OCI-LY7 (cell line): ENCODE results near the gene TBC1D5. TPM values are rescaled to one million over a fixed set of nuclear protein-coding genes. Genes with fewer than 3 reads are reported as not detected.
"Not testable (repeated sequence)": the region's sequence is repeated elsewhere in the genome, so short reads cannot be mapped to it uniquely, and the experiment has no call there.

Experiments
- BruUV-seq: library from RNA; stranded (reverse); fragments of 400-500 nt; replicated peaks from 2 replicates; lab custom pipeline; 2021; lab: Mats Ljungman, UMichigan
- CTCF ChIA-PET: fragments of 300-600 bp; sonication (Branson Sonifier 250); formaldehyde crosslinking; loops from one replicate; lab custom pipeline; 2022; ENCODE audit warnings: antibody characterized with exemption; ENCODE audit not compliant: unreplicated experiment; lab: Charles Lee
- POLR2A ChIA-PET: fragments of 300-600 bp; sonication (Branson Sonifier 250); formaldehyde crosslinking; loops from one replicate; lab custom pipeline; 2022; ENCODE audit warnings: antibody characterized with exemption; lab: Charles Lee
- DNase-seq: peaks from one replicate; pipeline ENCODE4 v3.0.0-alpha.2; 2015; ENCODE audit warnings: low spot score
- H2AFZ ChIP-seq: fragments of 200-600 bp; sonication (generic), shearing (Covaris generic); 2 replicates; pipeline ENCODE4 v1.6.1; 2014; ENCODE audit warnings: mild to moderate bottlenecking, antibody characterized with exemption, low read length, moderate library complexity
- H3K27ac ChIP-seq: fragments of 200-600 bp; sonication (generic); 2 replicates; pipeline ENCODE4 v1.5.1; 2014; ENCODE audit warnings: mixed run types, low read depth, mild to moderate bottlenecking, moderate library complexity, low read length, inconsistent platforms; ENCODE audit not compliant: poor library complexity, severe bottlenecking
- H3K36me3 ChIP-seq: fragments of 200-600 bp; sonication (generic); 2 replicates; pipeline ENCODE4 v1.6.1; 2014; ENCODE audit warnings: mild to moderate bottlenecking, antibody characterized with exemption, low read length, moderate library complexity, mixed read lengths; ENCODE audit not compliant: insufficient read depth
- H3K4me1 ChIP-seq: fragments of 200-600 bp; sonication (generic); 2 replicates; pipeline ENCODE4 v1.5.1; 2014; ENCODE audit warnings: mild to moderate bottlenecking, low read length; ENCODE audit not compliant: insufficient read depth, poor library complexity, severe bottlenecking
- H3K4me2 ChIP-seq: fragments of 200-600 bp; sonication (generic); 2 replicates; pipeline ENCODE4 v1.6.1; 2014; ENCODE audit warnings: mild to moderate bottlenecking, low read length
- H3K4me3 ChIP-seq: fragments of 200-600 bp; sonication (generic); 2 replicates; pipeline ENCODE4 v1.5.1; 2014; ENCODE audit warnings: mild to moderate bottlenecking, low read depth, low read length; ENCODE audit not compliant: poor library complexity, severe bottlenecking
- H3K79me2 ChIP-seq: fragments of 200-600 bp; sonication (generic); 2 replicates; pipeline ENCODE4 v1.6.1; 2016; ENCODE audit warnings: low read depth, mild to moderate bottlenecking, low read length, moderate library complexity, mixed read lengths; ENCODE audit not compliant: insufficient read depth
- H3K9me2 ChIP-seq: fragments of 200-600 bp; sonication (generic); 2 replicates; pipeline ENCODE4 v1.6.1; 2016; ENCODE audit warnings: mild to moderate bottlenecking, low read length, mixed read lengths; ENCODE audit not compliant: insufficient read depth
- H3K9me3 ChIP-seq: fragments of 200-600 bp; sonication (generic); 2 replicates; pipeline ENCODE4 v1.6.1; 2014; ENCODE audit warnings: mild to moderate bottlenecking, mixed run types, low read length, mixed read lengths
- H4K20me1 ChIP-seq: fragments of 200-600 bp; sonication (generic); 2 replicates; pipeline ENCODE4 v1.6.1; 2014; ENCODE audit warnings: mild to moderate bottlenecking, antibody characterized with exemption, low read length, moderate library complexity, mixed read lengths; ENCODE audit not compliant: insufficient read depth
- EZH2phosphoT487 ChIP-seq: fragments of 200-600 bp; sonication (generic); IDR thresholded peaks from 2 replicates; pipeline ENCODE4 v1.6.1; 2018; ENCODE audit warnings: low read depth, borderline replicate concordance, mild to moderate bottlenecking, mixed run types, antibody characterized with exemption, low read length, moderate library complexity, mixed read lengths
- intact Hi-C: fragments of 100-400 bp; cut with micrococcal nuclease; formaldehyde crosslinking; loops from one replicate; pipeline ENCODE4 v1.10.0; 2022; ENCODE audit not compliant: unreplicated experiment
- total RNA-seq, 2 experiments: library from RNA; depleted of rRNA in 1 of 2; stranded (reverse); fragments of >200 nt in 1 of 2; shearing (Covaris generic) in 1 of 2; gene quantifications; 2 replicates each; pipeline ENCODE4 v1.2.3, GENCODE V29; 2014 to 2022
- TF ChIP-seq, protein P1 (sequence below): fragments of 200-600 bp; sonication (generic); conservative IDR thresholded peaks from 2 replicates; pipeline ENCODE4 v1.5.1; 2014; ENCODE audit warnings: mild to moderate bottlenecking, antibody characterized with exemption, low read length, moderate library complexity, mixed read lengths

Gene TBC1D5
- total RNA-seq, 2 experiments from 2014 or later, result 78.5 to 82.4 TPM

DNA sequence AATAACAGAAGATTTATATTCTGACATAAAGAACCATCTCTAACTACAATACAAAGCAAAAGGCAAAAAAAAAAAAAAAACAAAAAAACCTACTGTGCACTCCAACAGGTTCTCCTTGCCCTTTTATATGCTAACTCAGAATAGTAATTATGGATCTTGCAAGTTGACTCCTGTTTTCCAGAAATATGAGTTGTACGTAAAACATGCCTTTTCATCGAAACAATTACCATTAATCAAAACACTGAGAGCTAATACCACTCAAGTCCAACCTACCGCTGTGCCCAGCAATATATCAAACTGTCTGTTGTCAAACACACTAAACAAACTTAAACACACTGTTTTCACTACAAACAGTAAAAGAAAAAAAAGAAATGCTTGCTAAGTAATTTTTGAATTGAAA, 389.8 kb downstream of the TBC1D5 start:
- CTCF ChIA-PET, result no interaction called here
- Histone ChIP-seq H3K4me1 (no peaks in the 10 kb centered on the region), H3K4me3 (no peak overlapping the region), H3K9me3 (no peaks in the 10 kb centered on the region), H3K79me2 (no peaks in the 10 kb centered on the region), H3K9me2 (no peaks in the 10 kb centered on the region; the same call in 1 of the 2 replicates), H3K27ac (no peak overlapping the region), H4K20me1 (no peaks in the 10 kb centered on the region), H3K4me2 (no peak overlapping the region), H3K36me3 (no peaks in the 10 kb centered on the region), H2AFZ (no peak overlapping the region)
- POLR2A ChIA-PET, result no interaction called here
- intact Hi-C loops, result no loop called here
- BruUV-seq, result no TSS peak
- no peak for TF ChIP-seq EZH2phosphoT487
- TF ChIP-seq, protein P1, sequence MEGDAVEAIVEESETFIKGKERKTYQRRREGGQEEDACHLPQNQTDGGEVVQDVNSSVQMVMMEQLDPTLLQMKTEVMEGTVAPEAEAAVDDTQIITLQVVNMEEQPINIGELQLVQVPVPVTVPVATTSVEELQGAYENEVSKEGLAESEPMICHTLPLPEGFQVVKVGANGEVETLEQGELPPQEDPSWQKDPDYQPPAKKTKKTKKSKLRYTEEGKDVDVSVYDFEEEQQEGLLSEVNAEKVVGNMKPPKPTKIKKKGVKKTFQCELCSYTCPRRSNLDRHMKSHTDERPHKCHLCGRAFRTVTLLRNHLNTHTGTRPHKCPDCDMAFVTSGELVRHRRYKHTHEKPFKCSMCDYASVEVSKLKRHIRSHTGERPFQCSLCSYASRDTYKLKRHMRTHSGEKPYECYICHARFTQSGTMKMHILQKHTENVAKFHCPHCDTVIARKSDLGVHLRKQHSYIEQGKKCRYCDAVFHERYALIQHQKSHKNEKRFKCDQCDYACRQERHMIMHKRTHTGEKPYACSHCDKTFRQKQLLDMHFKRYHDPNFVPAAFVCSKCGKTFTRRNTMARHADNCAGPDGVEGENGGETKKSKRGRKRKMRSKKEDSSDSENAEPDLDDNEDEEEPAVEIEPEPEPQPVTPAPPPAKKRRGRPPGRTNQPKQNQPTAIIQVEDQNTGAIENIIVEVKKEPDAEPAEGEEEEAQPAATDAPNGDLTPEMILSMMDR, result no peak
- no peak for DNase-seq

DNA sequence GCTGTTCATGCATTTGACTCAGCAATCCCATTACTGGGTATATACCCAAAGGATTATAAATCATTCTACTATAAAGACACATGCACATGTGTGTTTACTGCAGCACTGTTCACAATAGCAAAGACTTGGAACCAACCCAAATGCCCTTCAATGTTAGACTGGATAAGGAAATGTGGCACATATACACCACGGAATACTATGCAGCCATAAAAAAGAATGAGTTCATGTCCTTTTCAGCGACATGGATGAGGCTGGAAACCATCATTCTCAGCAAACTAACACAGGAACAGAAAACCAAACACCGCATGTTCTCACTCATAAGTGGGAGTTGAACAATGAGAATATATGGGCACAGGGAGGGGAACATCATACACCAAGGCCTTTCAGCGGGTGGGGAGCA, 391.2 kb downstream of the TBC1D5 start:
- H3K4me1 ChIP-seq, H3K4me3 ChIP-seq, H3K9me2 ChIP-seq, H3K27ac ChIP-seq, POLR2A ChIA-PET, BruUV-seq, H2AFZ ChIP-seq, CTCF ChIA-PET, H3K9me3 ChIP-seq, intact Hi-C loops, DNase-seq, H3K79me2 ChIP-seq, H3K36me3 ChIP-seq, H4K20me1 ChIP-seq, H3K4me2 ChIP-seq: not testable (repeated sequence)

DNA sequence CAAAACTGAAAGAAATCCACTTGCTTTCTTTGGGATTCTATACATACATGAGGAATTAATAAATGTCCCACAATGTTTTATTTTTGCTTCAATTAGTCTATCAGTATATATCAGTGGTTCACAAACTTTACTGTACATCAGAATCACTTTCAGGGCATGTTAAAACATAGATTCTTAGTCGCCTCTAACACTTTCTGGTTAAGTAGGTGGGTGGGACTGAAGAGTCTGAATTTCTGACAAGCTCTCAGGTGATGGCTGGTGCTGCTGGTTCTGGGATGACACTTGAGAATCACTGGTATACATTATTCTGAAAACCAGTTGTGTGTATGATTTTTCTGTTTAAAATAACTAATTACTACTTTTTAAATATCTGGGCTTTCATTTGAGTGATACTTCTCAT, 393.3 kb downstream of the TBC1D5 start:
- H3K27ac ChIP-seq, result no peak overlapping the region
- intact Hi-C loops, result no loop called here
- TF ChIP-seq, protein P1, result no peak
- no peak for TF ChIP-seq EZH2phosphoT487
- no peak for DNase-seq
- H3K9me2 ChIP-seq, result no peaks in the 10 kb centered on the region; the same call in 1 of the 2 replicates
- no peaks in the 10 kb centered on the region for H4K20me1 ChIP-seq
- no peaks in the 10 kb centered on the region for H3K36me3 ChIP-seq
- no peaks in the 10 kb centered on the region for H3K4me1 ChIP-seq
- H3K79me2 ChIP-seq, result no peaks in the 10 kb centered on the region
- H2AFZ ChIP-seq, result no peak overlapping the region
- no peaks in the 10 kb centered on the region for H3K9me3 ChIP-seq
- CTCF ChIA-PET, result no interaction called here
- no peak overlapping the region for H3K4me3 ChIP-seq
- no TSS peak for BruUV-seq
- POLR2A ChIA-PET, result interaction anchor here (1.1 to 1.7 kb wide), 2 partner anchors 10 kb away, joined by 3 to 6 read pairs; no protein-coding TSS in a partner anchor
- H3K4me2 ChIP-seq, result no peak overlapping the region
